B cell (primary cell): ENCODE data around the gene FRMPD4. TPM values are rescaled to one million over a fixed set of nuclear protein-coding genes. Genes with fewer than 3 reads are reported as not detected.

ENCODE experiments used
- ATAC-seq: fragments of 200-7000 bp; cut with Tn5 transposase; one replicate; pipeline ENCODE4 v1.10.0; 2021; ENCODE audit warnings: low read depth, mild to moderate bottlenecking, moderate number of reproducible peaks, moderate library complexity
- CTCF ChIA-PET: fragments of 350-600 bp; sonication (Branson Sonifier 250); formaldehyde crosslinking; loops from one replicate; lab custom pipeline; 2021; ENCODE audit warnings: antibody characterized with exemption, inconsistent platforms; lab: Charles Lee
- POLR2A ChIA-PET: fragments of 350-600 bp; sonication (Branson Sonifier 250); formaldehyde crosslinking; loops from one replicate; lab custom pipeline; 2021; ENCODE audit warnings: antibody characterized with exemption; lab: Charles Lee
- DNase-seq: peaks from one replicate; pipeline ENCODE4 v3.0.0; 2013
- H2AFZ ChIP-seq: 2 replicates; pipeline ENCODE4 v1.6.1; 2012; ENCODE audit warnings: mild to moderate bottlenecking, low read depth, low read length; ENCODE audit not compliant: insufficient read depth, poor library complexity, severe bottlenecking
- H3K27ac ChIP-seq, 2 donors: 1 replicate in 1 of 2; 2 replicates in 1 of 2; pipeline ENCODE4 v1.5.1; 2012 to 2013; ENCODE audit warnings: low read length in 2 of 2, mild to moderate bottlenecking in 2 of 2, moderate library complexity in 1 of 2
- H3K27me3 ChIP-seq, 4 experiments: fragments of 200-600 bp in 1 of 4; sonication (generic) in 1 of 4; replicated peaks in 1 of 4; 1 replicate in 2 of 4; 2 replicates in 2 of 4; pipeline versions ENCODE4 v1.6.1 to v1.7.0; 2013 to 2016; ENCODE audit warnings: low read length in 3 of 4, mild to moderate bottlenecking in 2 of 4, mixed read lengths in 1 of 4, moderate library complexity in 1 of 4; ENCODE audit not compliant: insufficient read depth in 4 of 4, control insufficient read depth in 3 of 4; ENCODE audit errors: control extremely low read depth in 1 of 4
- H3K36me3 ChIP-seq, 2 experiments: replicated peaks in 1 of 2; 1 replicate in 1 of 2; 2 replicates in 1 of 2; pipeline versions ENCODE4 v1.6.1 to v1.7.1; 2013; ENCODE audit warnings: low read length in 1 of 2; ENCODE audit not compliant: insufficient read depth in 2 of 2, control insufficient read depth in 1 of 2; ENCODE audit errors: control extremely low read depth in 1 of 2, extremely low read depth in 1 of 2
- H3K4me1 ChIP-seq, 2 donors: fragments of 200-600 bp in 1 of 2; sonication (generic) in 1 of 2; 1 replicate in 1 of 2; 2 replicates in 1 of 2; pipeline versions ENCODE4 v1.5.1 to v1.6.1; 2013 to 2017; ENCODE audit warnings: low read length in 2 of 2; ENCODE audit not compliant: control insufficient read depth in 2 of 2, insufficient read depth in 2 of 2
- H3K4me2 ChIP-seq: replicated peaks from 2 replicates; pipeline ENCODE3; 2012; ENCODE audit warnings: mild to moderate bottlenecking, low read depth, low read length; ENCODE audit not compliant: poor library complexity, severe bottlenecking
- H3K4me3 ChIP-seq, 5 experiments: fragments of 200-600 bp in 1 of 5; sonication (generic) in 1 of 5; 1 replicate in 3 of 5; 2 replicates in 2 of 5; pipeline versions ENCODE4 v1.5.1 to v1.7.0; 2011 to 2016; ENCODE audit warnings: low read length in 4 of 5, mild to moderate bottlenecking in 4 of 5, low read depth in 2 of 5, control low read depth in 1 of 5, moderate library complexity in 1 of 5; ENCODE audit not compliant: insufficient read depth in 1 of 5; ENCODE audit errors: control extremely low read depth in 1 of 5, extremely low read depth in 1 of 5
- H3K79me2 ChIP-seq: fragments of 200-600 bp; sonication (generic); one replicate; pipeline ENCODE4 v1.6.0; 2016; ENCODE audit warnings: low read length; ENCODE audit not compliant: control insufficient read depth, insufficient read depth
- H3K9ac ChIP-seq: fragments of 200-600 bp; sonication (generic); 2 replicates; pipeline ENCODE4 v1.6.1; 2017; ENCODE audit warnings: mild to moderate bottlenecking, low read length, moderate library complexity
- H3K9me3 ChIP-seq, 3 donors: one replicate each; pipeline versions ENCODE4 v1.6.1 to v1.7.1; 2013; ENCODE audit warnings: low read length in 2 of 3; ENCODE audit not compliant: control insufficient read depth in 2 of 3, insufficient read depth in 1 of 3; ENCODE audit errors: control extremely low read depth in 1 of 3
- H4K20me1 ChIP-seq: 2 replicates; pipeline ENCODE4 v1.6.0; 2012; ENCODE audit warnings: mild to moderate bottlenecking, low read length; ENCODE audit not compliant: insufficient read depth, control insufficient read depth, poor library complexity, severe bottlenecking
- H3K27ac Mint-ChIP-seq: one replicate; pipeline ENCODE4 v1.8.0; 2021; ENCODE audit warnings: mixed read lengths
- H3K27me3 Mint-ChIP-seq: one replicate; pipeline ENCODE4 v1.8.0; 2021; ENCODE audit warnings: mixed read lengths
- H3K4me1 Mint-ChIP-seq: one replicate; pipeline ENCODE4 v1.8.0; 2021; ENCODE audit warnings: mixed read lengths
- H3K4me3 Mint-ChIP-seq: one replicate; pipeline ENCODE4 v1.8.0; 2021; ENCODE audit warnings: mixed read lengths
- H3K9me3 Mint-ChIP-seq: one replicate; pipeline ENCODE4 v1.8.0; 2022; ENCODE audit warnings: mixed read lengths; ENCODE audit not compliant: insufficient read depth
- CTCF ChIP-seq: fragments of 200-600 bp; IDR thresholded peaks from one replicate; pipeline ENCODE4 v1.8.0; 2022; ENCODE audit warnings: antibody characterized with exemption, mild to moderate bottlenecking
- EZH2 ChIP-seq: IDR thresholded peaks from 2 replicates; pipeline ENCODE4 v1.6.1; 2012; ENCODE audit warnings: borderline replicate concordance, low read depth, mild to moderate bottlenecking, moderate library complexity, low read length; ENCODE audit not compliant: insufficient read depth, poor library complexity, severe bottlenecking
- WGBS: methylation state at CpG from one replicate; pipeline ENCODE4 v1.1.5; 2013; ENCODE audit warnings: missing lambda C conversion rate; ENCODE audit not compliant: insufficient coverage; 5-methylcytosine and 5-hydroxymethylcytosine counted together
- intact Hi-C: fragments of 100-400 bp; cut with micrococcal nuclease; formaldehyde crosslinking; loops from one replicate; pipeline ENCODE4 v1.10.0; 2022
- polyA plus RNA-seq: library from polyadenylated mRNA; depleted of rRNA; stranded (reverse); fragments of >200 nt; gene quantifications from 2 replicates; pipeline ENCODE4 v1.2.3, GENCODE V29; 2012
- total RNA-seq, 2 donors: library from RNA; stranded (reverse); fragments of 120-200 nt in 1 of 2; gene quantifications; 1 replicate in 1 of 2; 2 replicates in 1 of 2; pipeline versions ENCODE4 v1.2.3 to v1.2.4, GENCODE V29; 2013 to 2022

The FRMPD4 gene
- total and polyA plus RNA-seq, 2 donors (not counting 1 experiment from before 2014, with no cell fraction given) = not detected

DNA sequence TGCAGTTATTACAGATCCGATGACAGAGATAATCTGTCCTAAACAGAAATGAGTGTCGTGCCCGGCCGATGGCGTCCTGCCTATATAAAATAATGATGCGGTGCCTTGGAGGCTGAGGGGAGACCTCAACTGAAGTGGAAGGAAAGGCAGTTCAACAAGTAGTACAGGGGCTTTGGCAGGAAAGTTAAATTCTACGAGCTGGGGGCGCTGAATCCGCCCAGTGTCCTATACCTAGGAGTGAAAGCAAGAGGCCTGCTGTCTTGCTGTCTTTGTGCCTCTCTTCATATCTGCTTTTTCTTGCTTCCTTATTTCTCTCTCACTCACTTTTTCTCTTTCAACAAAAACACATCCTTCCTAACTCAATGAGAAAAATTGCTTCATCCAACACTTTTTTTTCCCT is 570.8 kb downstream of the FRMPD4 start:
- Histone ChIP-seq H2AFZ (no peak overlapping the region), H3K36me3 (no peaks in the 10 kb centered on the region), H3K79me2 (no peaks in the 10 kb centered on the region), H4K20me1 (no peaks in the 10 kb centered on the region), H3K4me3 (no peak overlapping the region), H3K4me2 (no peak overlapping the region), H3K27me3 (no peaks in the 10 kb centered on the region), H3K9ac (no peak overlapping the region), H3K4me1 (peaks cover 24 to 39% of the 10 kb centered on the region in 2 donors), H3K9me3 (no peaks in the 10 kb centered on the region), H3K27ac (no peak overlapping the region)
- POLR2A ChIA-PET = no interaction called here
- 87% methylated on average over 3 of the region's 9 CpGs for WGBS
- no peak for TF ChIP-seq EZH2
- TF ChIP-seq CTCF = no peak
- DNase-seq = no peak
- Mint-ChIP-seq H3K9me3 (no peaks in the 10 kb centered on the region), H3K27ac (peak overlapping the region; percentile 26), H3K4me1 (peaks cover 50% of the 10 kb centered on the region), H3K27me3 (no peaks in the 10 kb centered on the region), H3K4me3 (no peak overlapping the region)
- CTCF ChIA-PET = no interaction called here
- intact Hi-C loops = no loop called here
- no peak for ATAC-seq

- CTCF ChIA-PET = interaction anchor here (1.3 kb wide), 1 partner anchor 10 kb away, joined by 7 read pairs; no protein-coding TSS in a partner anchor
- H3K4me1 ChIP-seq = peaks cover 24% of the 10 kb centered on the region in 2 donors
- H3K9me3 ChIP-seq = no peaks in the 10 kb centered on the region
- peak overlapping the region; percentile 33 for H3K9ac ChIP-seq
- H3K79me2 ChIP-seq = no peaks in the 10 kb centered on the region
- ATAC-seq = peak; percentile 58
- no peaks in the 10 kb centered on the region for H3K36me3 ChIP-seq
- Mint-ChIP-seq H3K4me1 (peaks cover 36% of the 10 kb centered on the region), H3K27me3 (no peaks in the 10 kb centered on the region), H3K9me3 (no peaks in the 10 kb centered on the region), H3K4me3 (peak overlapping the region; percentile 33), H3K27ac (peak overlapping the region; percentile 64)
- peak overlapping the region in 1 of 5 experiments; percentile 1 for H3K4me3 ChIP-seq
- TF ChIP-seq EZH2 (no peak), CTCF (no peak)
- WGBS = no CpG with 5 or more reads among the region's 4 CpGs
- POLR2A ChIA-PET = no interaction called here
- intact Hi-C loops = no loop called here
- no peaks in the 10 kb centered on the region for H4K20me1 ChIP-seq
- no peaks in the 10 kb centered on the region for H3K27me3 ChIP-seq
- H2AFZ ChIP-seq = no peak overlapping the region
- DNase-seq = peak; percentile 42
- peak overlapping the region; percentile 59 to 70 for H3K27ac ChIP-seq
- peak overlapping the region; percentile 53 for H3K4me2 ChIP-seq
Measured at GRCh38 chrX:12711435-12712040, 573.3 kb downstream of the FRMPD4 start.
